Endodermal cell (in vitro differentiated cells): ENCODE results near the gene FRMPD2. TPM values are rescaled to one million over a fixed set of nuclear protein-coding genes. Genes with fewer than 3 reads are reported as not detected.
"Not testable (repeated sequence)": the region's sequence is repeated elsewhere in the genome, so short reads cannot be mapped to it uniquely, and the experiment has no call there.

ENCODE experiments used
- DNase-seq: peaks from one replicate; pipeline ENCODE4 v3.0.0-alpha.2; 2017
- H3K27ac ChIP-seq: 2 replicates; pipeline ENCODE4 v1.5.1; 2013; ENCODE audit warnings: mild to moderate bottlenecking, low read depth, low read length, moderate library complexity
- H3K27me3 ChIP-seq: 2 replicates; pipeline ENCODE4 v1.6.1; 2013; ENCODE audit warnings: mild to moderate bottlenecking, low read length, moderate library complexity; ENCODE audit not compliant: insufficient read depth, control insufficient read depth, poor library complexity, severe bottlenecking
- H3K36me3 ChIP-seq: 2 replicates; pipeline ENCODE4 v1.7.0; 2013; ENCODE audit warnings: mild to moderate bottlenecking, low read length, moderate library complexity; ENCODE audit not compliant: control insufficient read depth, insufficient read depth
- H3K4me1 ChIP-seq: one replicate; pipeline ENCODE4 v1.7.0; 2013; ENCODE audit warnings: low read length; ENCODE audit not compliant: control insufficient read depth, insufficient read depth
- H3K4me3 ChIP-seq: 2 replicates; pipeline ENCODE4 v1.5.1; 2013; ENCODE audit warnings: mild to moderate bottlenecking, low read length, moderate library complexity
- H3K9ac ChIP-seq: 2 replicates; pipeline ENCODE4 v1.6.1; 2013; ENCODE audit warnings: mild to moderate bottlenecking, low read length, moderate library complexity; ENCODE audit not compliant: poor library complexity, severe bottlenecking; ENCODE audit errors: extremely low read depth
- H3K9me3 ChIP-seq: 2 replicates; pipeline ENCODE4 v1.6.1; 2013; ENCODE audit warnings: mild to moderate bottlenecking, low read length, moderate library complexity; ENCODE audit not compliant: control insufficient read depth
- H3K27ac Mint-ChIP-seq: 2 replicates; pipeline ENCODE4 v1.8.0; 2020; ENCODE audit warnings: mixed read lengths
- H3K27me3 Mint-ChIP-seq: 2 replicates; pipeline ENCODE4 v1.8.0; 2021; ENCODE audit warnings: mild to moderate bottlenecking, mixed read lengths; ENCODE audit not compliant: insufficient read depth
- H3K36me3 Mint-ChIP-seq: 2 replicates; pipeline ENCODE4 v1.8.0; 2020; ENCODE audit warnings: low read depth, mixed read lengths
- H3K4me1 Mint-ChIP-seq: 2 replicates; pipeline ENCODE4 v1.8.0; 2020; ENCODE audit warnings: mixed read lengths
- H3K4me3 Mint-ChIP-seq: 2 replicates; pipeline ENCODE4 v1.8.0; 2020; ENCODE audit warnings: mild to moderate bottlenecking, moderate library complexity, mixed read lengths
- H3K9me3 Mint-ChIP-seq: 2 replicates; pipeline ENCODE4 v1.8.0; 2020; ENCODE audit warnings: mild to moderate bottlenecking, mixed read lengths
- CTCF ChIP-seq: fragments of 200-600 bp; sonication (generic); conservative IDR thresholded peaks from 2 replicates; pipeline ENCODE4 v1.5.0; 2021; ENCODE audit warnings: antibody characterized with exemption, mild to moderate bottlenecking
- WGBS, 2 experiments: methylation state at CpG; one replicate each; pipeline versions ENCODE4 v1.1.5 to v1.1.7; 2013; ENCODE audit warnings: missing lambda C conversion rate in 2 of 2, mixed read lengths in 1 of 2; ENCODE audit not compliant: insufficient coverage in 1 of 2, insufficient read length in 1 of 2; 5-methylcytosine and 5-hydroxymethylcytosine counted together
- total RNA-seq, 2 donors: library from RNA; stranded (reverse); fragmentation: NEBNext Ultra II Directional in 1 of 2; extraction: Animal tissue kit (Norgen Biotek cat#: 25700) in 1 of 2; gene quantifications; 2 replicates in 1 of 2; 3 replicates in 1 of 2; pipeline ENCODE4 v1.2.1, GENCODE V29; 2021

The FRMPD2 gene
- total RNA-seq, 2 donors from 2014 or later = 0.44 to 1.5 TPM

GRCh38 chr10:48224979-48225560, 49.4 kb downstream of the FRMPD2 start:
- no peak for DNase-seq
- TF ChIP-seq CTCF = no peak
- Mint-ChIP-seq H3K27ac (no peak overlapping the region), H3K9me3 (no peaks in the 10 kb centered on the region), H3K36me3 (no peaks in the 10 kb centered on the region), H3K4me3 (no peak overlapping the region), H3K27me3 (peaks cover 24% of the 10 kb centered on the region), H3K4me1 (no peaks in the 10 kb centered on the region)
- Histone ChIP-seq H3K27me3 (no peaks in the 10 kb centered on the region), H3K36me3 (no peaks in the 10 kb centered on the region), H3K27ac (no peak overlapping the region), H3K9me3 (no peaks in the 10 kb centered on the region), H3K4me3 (no peak overlapping the region), H3K9ac (no peak overlapping the region), H3K4me1 (no peaks in the 10 kb centered on the region)
- WGBS, 2 experiments = 84 to 100% methylated on average over 3 to 5 of the region's 5 CpGs

- no peaks in the 10 kb centered on the region for H3K36me3 ChIP-seq
- H3K27ac Mint-ChIP-seq = no peak overlapping the region
- TF ChIP-seq CTCF = no peak
- no peak overlapping the region for H3K4me3 Mint-ChIP-seq
- no peaks in the 10 kb centered on the region for H3K4me1 ChIP-seq
- no peak overlapping the region for H3K27ac ChIP-seq
- WGBS, 2 experiments = 89 to 92% methylated on average over 1 of the region's 1 CpG
- no peaks in the 10 kb centered on the region for H3K36me3 Mint-ChIP-seq
- H3K27me3 ChIP-seq = no peaks in the 10 kb centered on the region
- H3K9ac ChIP-seq = no peak overlapping the region
- no peak overlapping the region for H3K4me3 ChIP-seq
- H3K27me3 Mint-ChIP-seq = peaks cover 24% of the 10 kb centered on the region
- DNase-seq = no peak
- H3K9me3 ChIP-seq = no peaks in the 10 kb centered on the region
- no peaks in the 10 kb centered on the region for H3K4me1 Mint-ChIP-seq
- no peaks in the 10 kb centered on the region for H3K9me3 Mint-ChIP-seq
Measured at GRCh38 chr10:48224296-48224695, 50.2 kb downstream of the FRMPD2 start.

- Mint-ChIP-seq H3K9me3 (no peaks in the 10 kb centered on the region), H3K4me3 (no peak overlapping the region), H3K4me1 (no peaks in the 10 kb centered on the region), H3K27ac (no peak overlapping the region), H3K27me3 (peaks cover 25% of the 10 kb centered on the region), H3K36me3 (no peaks in the 10 kb centered on the region)
- TF ChIP-seq CTCF = no peak
- H3K4me3 ChIP-seq = no peak overlapping the region
- H3K9ac ChIP-seq = no peak overlapping the region
- no peaks in the 10 kb centered on the region for H3K36me3 ChIP-seq
- DNase-seq = no peak
- H3K9me3 ChIP-seq = no peaks in the 10 kb centered on the region
- H3K27me3 ChIP-seq = no peaks in the 10 kb centered on the region
- no peak overlapping the region for H3K27ac ChIP-seq
- H3K4me1 ChIP-seq = no peaks in the 10 kb centered on the region
Measured at GRCh38 chr10:48221814-48222213, 52.7 kb downstream of the FRMPD2 start.

- H3K27ac Mint-ChIP-seq = not testable (repeated sequence)
Measured at GRCh38 chr10:48221031-48221430, 53.5 kb downstream of the FRMPD2 start.

More at GRCh38 chr10:48221031-48221430, 53.5 kb downstream of the FRMPD2 start:
- H3K36me3 ChIP-seq, H3K4me3 ChIP-seq, H3K9me3 ChIP-seq, H3K27ac ChIP-seq, H3K4me1 Mint-ChIP-seq, H3K4me1 ChIP-seq, H3K9me3 Mint-ChIP-seq, H3K9ac ChIP-seq, H3K36me3 Mint-ChIP-seq, H3K27me3 ChIP-seq, DNase-seq, H3K4me3 Mint-ChIP-seq: not testable (repeated sequence)
- WGBS, 2 experiments = 64% methylated on average over 2 of the region's 3 CpGs; no CpG with 5 or more reads in 1 of the 2 experiments
- peaks cover 21% of the 10 kb centered on the region for H3K27me3 Mint-ChIP-seq
